ENCODE results near the gene NR4A3.

Gene NR4A3

DNA sequence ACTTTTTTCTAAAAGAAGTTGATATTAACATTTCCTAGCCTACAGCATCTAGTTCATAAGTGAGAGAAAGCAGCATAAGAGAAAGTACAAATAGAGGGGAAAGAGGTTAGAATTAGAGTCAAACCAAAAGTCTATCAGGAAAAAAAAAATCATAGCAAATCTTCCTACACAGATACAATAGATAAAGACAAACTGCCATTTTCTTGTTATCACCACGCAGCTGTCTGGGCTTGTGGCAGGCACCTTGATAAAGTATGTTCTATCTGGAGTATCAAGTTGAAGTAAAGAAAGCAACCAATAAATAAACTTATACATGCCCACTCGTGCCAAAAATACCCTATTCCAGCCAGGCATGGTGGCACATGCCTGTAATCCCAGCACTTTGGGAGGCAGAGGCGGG is 5.3 kb upstream of the NR4A3 start:
- no peak for DNase-seq

DNA sequence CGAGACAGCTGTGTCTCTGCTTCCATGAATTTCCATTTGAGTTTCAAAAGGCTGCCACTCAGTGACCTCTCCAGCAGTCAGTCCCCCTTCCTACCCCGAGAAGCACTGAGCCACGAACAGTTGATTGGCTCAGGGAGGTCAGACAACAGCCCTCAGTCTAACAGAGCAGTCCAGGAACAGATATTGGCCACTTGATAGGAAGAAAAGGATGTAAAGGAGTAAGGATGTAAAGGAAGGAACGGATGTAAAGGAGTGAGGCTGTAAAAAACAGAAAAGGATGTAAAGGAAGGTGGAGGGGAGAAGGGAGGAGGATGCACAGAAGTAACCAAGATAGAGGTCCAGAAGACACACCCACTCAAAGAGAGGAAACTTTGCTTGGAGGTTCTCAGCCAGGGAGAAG is 3.2 kb upstream of the NR4A3 start:
- no peak for DNase-seq

DNA sequence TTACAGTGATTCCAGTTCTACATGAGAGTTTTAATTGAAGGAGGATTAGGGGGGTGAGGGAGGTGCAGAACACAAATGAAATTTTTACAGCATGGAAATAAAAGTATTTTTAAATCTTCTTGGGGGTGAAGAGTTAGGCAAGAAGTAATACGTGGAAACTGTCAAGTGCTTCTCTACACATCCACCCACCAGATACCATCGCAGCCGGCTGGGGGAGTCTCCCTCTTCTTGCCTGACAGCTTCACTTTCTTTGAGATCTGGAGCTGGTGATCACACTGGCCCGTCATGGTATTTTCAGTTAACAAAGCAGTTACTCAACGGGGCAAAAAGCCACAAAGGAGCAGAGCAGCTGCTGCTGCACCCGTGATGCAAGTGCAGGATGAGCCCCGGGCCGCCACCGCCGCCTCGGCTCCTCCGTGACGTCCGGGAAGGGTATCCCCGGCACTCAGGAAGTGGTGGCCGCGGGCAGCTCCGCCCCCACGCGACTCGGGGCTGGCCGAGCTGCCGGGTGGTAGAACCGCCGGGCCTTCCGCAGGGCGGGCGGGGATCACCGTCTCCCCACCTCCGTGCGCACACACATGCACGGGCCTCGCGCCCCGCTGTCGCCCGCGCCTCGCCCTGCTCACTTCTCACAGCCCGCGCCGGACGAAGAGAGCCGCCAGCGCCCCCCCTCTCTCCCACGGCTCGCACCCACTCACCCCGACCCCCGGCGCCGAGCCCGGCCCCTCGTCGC is 2.4 kb upstream of the NR4A3 start:
- peak; percentile 92 for DNase-seq

DNA sequence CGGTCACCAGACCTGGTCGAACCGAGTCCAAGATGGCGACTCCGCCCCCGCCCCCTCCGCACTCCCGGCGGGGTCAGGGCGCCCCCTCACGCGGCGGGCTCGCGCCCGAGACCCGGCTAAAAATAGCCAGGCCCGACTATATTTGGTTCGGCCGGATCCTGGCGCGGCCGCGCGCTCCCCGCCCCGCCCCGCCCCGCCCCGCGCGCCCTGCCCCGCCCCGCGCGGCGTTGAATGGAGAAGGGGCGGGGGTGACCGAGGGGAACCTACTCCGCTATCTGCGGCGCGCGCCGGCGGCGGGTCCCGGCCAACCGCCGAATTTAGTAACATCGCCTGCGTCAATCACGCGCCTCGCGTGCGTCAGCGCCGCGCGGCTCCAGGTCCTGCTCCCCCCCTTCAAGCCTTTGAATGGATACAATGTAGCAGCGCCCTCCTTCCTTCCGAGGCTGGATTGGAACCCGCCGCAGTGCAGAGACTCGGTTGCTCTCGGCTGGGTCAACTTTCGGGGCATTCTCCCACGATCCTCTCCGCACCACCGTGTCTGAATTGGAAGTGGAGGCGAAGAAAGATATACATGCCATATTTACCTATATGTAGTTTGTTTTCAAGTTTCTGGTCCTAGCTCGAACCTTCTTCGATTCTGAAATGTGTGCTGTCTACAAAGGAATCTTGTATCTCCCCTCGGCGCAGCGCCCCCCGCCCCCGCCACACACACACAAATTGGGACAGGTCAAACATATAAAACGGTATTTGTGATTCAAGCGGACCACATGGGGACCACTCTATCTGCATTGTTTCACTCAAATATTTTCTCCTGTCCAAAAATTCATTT is 1.6 kb upstream of the NR4A3 start:
- peak; percentile 92 for DNase-seq

DNA sequence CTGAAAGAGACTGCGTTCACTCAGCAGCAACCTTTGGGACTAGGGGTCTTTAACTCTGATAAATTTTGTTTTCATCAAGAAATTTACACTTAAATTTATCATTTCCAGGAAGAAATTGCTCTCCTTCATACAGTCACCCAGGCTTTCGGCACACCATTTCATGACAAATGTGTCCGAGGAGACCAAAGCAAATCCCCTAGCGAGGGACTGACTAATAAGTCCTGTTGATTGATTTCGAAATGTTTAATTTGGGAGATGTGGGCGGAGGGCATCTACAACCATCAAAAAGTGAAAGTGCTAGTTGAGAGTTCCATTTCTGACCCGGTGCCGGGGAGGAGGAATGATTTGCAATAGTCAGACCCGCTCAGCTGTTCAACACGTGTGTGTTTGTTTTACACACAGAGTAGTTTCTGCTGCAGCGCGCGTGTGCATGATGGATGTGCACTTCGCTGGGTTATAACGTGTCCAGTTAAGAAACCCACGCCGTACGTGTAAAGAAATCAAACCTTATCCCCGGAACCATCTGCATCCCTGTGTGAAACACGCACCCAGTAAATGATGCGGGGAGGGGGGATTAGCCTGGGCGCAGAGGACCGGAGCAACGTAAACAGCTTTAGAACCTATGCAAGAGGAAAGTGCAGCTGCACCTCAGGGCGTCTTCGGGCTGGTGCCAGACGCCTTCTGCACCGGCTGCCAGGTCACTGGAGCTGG is 845 bp upstream of the NR4A3 start:
- DNase-seq, result peak; percentile 45

DNA sequence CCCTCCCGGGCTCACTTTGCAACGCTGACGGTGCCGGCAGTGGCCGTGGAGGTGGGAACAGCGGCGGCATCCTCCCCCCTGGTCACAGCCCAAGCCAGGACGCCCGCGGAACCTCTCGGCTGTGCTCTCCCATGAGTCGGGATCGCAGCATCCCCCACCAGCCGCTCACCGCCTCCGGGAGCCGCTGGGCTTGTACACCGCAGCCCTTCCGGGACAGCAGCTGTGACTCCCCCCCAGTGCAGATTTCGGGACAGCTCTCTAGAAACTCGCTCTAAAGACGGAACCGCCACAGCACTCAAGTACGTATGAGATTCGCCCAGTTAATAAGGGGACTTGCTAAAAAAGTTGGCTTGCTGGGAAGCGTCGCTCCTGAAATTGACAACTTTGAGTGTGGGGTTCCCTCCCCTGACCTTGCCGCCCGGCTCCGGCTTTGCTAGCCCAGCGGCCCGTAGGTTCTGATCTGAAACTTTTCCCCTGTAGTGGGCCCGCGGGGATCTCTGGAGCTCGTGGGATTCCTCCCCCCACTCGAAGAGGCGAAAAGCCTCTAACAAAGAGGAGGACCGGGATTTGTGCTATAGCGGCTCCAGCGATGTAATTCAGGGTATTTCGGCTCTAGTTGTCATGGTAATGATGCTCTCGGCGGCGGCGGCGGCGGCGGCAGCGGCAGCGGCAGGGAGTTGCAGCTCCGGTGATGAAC is 572 bp downstream of the NR4A3 start:
- DNase-seq, result peak; percentile 44

DNA sequence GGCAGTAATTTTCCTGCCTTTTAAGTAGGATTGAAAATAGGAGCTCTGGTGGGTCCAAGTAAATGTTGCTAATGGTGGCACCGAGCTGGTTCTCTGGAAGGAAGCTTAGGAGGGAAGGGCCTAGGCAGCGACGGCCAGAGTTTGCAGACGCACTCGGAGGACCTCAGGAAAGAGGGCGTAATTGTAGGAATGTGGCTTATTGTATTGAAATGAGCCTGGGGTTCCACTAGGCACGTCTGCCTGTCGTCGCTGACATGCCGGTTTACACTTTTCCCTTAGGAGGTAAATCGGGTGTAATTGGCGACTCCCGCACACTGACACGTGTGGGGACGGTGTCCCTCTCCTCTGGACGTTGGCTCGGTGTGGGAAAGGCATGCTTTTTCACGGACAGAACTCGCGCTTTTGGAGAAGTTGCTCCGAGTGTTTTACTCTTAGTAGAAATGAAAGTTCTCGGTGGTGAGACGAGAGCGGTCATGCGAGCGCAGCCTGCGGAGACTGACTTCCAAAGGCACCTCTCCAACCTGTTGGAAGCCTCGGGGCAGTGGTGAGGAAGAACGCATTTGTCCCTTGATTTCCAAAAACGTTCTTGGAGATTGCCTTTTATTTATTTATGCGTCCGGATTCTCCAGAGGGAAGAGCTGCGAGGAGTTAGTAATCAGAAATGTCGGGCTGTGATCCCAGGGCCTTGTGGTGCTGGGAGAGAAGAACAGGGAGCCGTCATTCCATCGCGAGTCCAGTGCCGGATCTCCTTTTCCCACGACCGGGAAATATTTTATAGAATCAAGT is 1.3 kb downstream of the NR4A3 start:
- no peak for DNase-seq

DNA sequence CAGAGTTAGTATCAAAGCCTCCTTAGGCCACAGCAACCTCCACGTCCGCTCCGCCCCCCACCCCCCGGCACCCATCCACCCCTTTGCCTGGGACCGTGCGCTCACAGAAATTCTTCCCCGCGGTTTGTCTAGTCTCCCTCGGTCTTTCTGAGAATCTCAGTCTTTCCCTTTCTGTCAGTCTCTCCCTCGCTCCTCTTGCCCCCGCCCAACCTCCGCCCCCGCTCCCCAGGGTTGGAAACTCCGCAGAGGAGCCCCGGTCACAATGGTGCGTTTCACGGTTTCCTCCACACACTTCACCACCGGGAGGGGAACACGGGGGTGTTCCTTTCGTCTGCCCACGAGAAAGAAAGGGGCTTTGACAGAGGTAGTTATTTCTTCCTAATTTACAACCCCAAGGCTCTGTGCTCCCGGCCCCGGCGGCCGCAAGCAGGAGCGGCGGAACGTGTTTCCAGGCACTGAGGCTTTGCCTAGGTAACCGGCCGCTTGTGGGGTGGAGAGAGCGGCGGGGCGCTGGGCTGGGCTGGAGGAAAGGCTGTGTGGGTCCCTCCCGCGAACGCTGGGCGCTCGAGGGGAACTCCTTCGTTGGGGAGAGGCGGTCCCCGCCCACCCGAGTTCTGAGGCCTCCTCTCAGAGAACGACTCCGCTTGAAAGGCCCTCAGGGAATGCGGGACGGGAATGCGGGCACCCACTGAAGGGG is 2.1 kb downstream of the NR4A3 start:
- DNase-seq, result peak; percentile 41

DNA sequence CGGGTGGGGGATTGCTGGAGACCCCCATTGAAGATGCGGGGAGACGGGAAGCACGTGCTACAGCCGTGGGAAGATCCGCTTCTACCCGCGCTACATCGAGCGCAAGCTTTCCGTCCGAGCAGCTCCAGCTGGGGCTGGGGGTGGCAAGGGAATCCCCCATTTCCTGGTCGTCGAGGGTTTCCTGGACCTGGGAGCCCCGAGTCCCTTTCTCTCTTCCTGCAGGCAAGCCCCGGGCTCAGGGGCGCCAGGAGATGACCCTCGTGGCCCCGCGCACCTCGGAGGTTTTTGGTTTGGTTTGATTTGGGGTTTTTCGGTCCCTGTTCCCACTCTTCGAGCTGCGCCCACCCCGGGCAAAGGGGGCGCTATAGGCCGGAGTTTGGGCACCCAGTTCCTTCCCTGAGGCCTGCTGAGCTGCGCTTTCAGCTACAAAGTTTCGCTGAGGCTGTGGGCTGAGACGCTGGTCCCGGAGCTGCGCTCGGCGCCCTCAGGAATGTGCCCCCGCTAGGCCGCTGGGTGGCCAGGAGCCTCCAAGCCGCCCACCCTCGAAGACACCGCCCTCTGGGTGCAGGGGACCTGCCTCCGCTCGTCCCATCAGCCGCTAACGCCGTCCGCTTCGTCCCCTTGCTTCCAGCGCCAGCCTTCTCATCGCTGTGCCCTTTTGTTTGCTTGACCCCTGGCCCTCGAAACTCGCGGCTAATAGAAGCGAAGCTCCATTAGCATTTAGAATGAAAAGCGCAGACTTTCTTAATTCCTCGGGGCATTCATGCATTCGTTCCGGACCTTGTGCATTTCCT is 2.9 kb downstream of the NR4A3 start:
- peak; percentile 59 for DNase-seq

DNA sequence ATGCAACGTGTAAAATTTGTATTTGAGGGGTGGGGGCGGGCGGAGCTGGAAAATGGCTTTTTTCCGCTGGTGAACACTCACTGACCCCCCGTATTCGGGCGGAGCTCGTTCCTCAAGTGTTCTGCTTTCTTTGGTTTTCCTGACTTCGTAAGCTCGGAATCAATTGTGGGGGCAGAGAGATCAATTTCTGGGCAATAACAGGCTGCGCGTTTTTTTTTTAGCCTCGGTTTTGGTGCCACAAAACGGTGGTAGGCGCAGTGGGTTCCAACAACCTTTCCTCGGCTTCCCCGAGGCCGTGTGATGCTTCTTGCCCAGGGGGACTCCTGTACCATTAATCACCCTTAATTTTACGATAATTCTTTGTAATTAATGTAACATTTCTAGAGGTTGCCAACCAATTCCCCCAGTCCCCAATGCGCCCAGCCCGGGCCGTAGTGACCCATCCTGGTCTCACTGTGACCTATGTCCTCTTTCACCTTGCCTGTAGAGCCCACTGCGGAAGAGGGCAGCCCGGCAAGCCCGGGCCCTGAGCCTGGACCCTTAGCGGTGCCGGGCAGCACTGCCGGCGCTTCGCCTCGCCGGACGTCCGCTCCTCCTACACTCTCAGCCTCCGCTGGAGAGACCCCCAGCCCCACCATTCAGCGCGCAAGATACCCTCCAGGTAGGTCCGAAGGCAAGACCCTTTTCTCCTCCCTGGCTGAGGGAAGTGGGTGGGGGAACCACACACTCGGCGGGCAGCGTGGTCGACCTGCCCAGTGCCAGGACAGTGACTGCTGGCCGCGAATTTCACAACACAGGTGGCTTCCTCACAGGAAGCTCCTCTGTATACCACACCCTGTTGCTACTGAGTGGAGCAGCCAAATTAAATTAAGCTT is 3.7 kb downstream of the NR4A3 start:
- no peak for DNase-seq

DNA sequence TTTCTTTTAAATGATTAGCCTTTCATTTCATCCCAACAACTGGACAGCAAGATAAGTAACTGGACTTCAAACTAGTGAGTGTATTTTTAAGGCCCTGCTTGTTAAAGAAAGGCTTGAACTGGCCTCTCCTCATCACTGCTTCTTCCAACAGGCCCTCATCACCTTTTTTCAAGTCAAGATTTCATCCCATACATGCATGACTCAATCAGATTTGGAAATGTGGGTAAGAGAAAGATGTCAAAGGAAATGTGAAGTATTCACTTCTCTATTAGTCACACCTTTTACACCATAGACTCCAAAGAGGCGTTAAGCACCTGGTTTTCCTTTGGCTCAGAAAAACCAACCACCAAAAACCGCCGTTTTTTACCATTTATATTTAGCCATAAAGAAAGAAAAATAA is 4.9 kb downstream of the NR4A3 start:
- no peak for DNase-seq

DNA sequence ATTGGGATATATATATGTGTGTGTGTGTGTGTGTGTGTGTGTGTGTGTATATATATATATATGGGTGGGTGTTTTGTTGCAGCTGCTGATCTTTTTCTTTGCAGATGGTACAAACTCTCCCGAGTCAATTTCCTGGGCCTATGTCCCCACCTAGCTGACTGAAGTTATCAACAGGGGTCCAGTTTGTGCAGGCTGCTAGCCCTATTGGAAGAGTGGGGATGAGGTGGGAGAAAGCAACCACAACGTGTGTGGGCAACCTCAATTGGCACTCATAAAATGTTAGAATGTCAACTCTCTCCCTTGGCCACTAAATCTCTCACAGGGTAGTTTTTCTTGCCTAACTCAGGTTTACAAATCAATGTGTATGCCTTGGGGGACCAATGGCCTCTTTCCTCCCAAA is 5.6 kb downstream of the NR4A3 start:
- DNase-seq, result no peak

DNA sequence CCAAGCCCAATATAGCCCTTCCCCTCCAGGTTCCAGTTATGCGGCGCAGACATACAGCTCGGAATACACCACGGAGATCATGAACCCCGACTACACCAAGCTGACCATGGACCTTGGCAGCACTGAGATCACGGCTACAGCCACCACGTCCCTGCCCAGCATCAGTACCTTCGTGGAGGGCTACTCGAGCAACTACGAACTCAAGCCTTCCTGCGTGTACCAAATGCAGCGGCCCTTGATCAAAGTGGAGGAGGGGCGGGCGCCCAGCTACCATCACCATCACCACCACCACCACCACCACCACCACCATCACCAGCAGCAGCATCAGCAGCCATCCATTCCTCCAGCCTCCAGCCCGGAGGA is 6.3 kb downstream of the NR4A3 start:
- no peak for DNase-seq

DNA sequence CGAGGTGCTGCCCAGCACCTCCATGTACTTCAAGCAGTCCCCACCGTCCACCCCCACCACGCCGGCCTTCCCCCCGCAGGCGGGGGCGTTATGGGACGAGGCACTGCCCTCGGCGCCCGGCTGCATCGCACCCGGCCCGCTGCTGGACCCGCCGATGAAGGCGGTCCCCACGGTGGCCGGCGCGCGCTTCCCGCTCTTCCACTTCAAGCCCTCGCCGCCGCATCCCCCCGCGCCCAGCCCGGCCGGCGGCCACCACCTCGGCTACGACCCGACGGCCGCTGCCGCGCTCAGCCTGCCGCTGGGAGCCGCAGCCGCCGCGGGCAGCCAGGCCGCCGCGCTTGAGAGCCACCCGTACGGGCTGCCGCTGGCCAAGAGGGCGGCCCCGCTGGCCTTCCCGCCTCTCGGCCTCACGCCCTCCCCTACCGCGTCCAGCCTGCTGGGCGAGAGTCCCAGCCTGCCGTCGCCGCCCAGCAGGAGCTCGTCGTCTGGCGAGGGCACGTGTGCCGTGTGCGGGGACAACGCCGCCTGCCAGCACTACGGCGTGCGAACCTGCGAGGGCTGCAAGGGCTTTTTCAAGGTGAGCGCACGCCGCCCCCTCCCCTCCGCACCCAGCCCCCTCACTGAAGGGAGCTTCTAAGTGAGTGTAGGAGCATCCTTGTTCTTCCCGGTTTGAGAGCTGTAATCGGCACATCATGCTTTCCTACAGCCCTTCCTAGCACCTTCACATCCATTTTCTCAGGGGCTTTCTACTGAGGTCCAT is 6.9 kb downstream of the NR4A3 start:
- DNase-seq, result no peak

DNA sequence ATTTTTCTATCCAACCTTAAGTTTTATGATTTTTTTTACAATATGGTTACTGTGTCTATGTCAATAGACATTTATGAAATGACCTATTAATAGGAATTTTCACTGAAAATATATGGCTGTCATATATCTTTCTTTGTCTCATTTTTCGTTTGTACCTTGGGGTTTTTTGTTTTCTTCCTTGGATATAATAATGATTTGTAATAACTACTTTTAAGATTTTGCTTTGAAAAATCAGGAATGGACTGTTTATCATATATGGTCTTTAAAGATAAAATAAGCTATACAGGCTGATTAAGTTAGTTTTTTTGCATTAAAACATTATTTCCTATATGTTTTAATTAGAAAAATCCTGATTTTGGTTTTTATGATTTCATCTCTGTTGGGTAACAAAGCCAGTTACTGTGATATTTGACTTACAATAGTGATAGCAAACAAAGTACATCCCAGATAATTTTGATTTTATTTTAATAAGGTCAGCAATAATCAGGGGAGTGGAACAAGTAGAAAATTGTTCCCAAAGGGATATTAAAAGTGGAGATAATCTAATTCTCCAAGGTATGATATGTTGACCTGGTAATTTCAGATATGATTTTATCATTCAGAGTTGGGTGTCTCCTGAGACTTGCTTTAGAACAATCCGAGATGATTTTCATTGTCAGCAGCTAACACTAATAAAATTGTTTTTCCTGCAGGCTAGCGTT is 10.3 kb downstream of the NR4A3 start:
- no peak for DNase-seq

DNA sequence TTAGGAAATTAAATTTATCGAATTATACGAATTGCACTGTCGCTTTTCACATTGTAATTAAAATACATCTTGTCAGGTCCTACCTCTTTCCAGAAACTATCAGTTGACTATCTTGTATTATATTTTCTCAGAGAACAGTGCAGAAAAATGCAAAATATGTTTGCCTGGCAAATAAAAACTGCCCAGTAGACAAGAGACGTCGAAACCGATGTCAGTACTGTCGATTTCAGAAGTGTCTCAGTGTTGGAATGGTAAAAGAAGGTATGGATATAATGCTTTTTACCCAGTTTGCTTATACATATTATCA is 10.8 kb downstream of the NR4A3 start:
- no peak for DNase-seq

DNA sequence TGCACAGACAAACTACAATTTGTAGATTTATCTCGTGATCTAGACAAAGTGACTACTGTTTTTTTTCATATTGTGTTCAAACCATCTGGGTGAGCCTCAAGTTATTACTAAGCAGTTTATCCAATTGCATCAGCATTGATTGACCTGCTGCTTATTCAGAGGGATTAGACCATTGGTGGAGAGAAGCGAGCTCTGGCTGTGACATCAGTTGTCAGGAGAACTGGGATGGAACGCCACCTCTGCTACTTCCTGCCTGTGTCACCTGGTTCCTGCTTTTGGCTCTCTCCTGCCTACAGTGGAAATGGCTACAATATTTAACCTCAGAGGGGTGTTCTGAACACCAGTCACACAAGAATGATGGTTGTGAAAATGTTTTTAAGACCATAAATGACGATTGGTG is 12.1 kb downstream of the NR4A3 start:
- DNase-seq, result no peak

DNA sequence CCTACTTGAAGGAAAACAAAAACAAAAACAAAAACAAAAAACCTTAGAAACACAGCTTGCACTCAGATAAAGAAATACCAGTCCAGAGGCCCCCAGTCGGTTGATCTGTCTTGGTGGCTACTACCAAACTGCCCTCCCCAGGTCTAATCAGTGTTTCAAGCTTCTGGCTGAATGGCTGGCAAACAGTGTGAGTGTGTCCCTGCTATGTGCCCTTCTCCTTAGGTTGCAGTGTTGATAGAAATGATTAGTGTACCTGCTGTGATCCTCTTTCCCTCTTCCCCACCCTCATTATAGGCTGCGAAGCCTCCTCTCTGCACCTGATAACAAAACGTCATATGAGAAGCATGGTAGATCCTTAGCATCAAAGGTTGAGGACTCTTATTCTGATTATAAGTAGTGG is 12.8 kb downstream of the NR4A3 start:
- DNase-seq, result no peak

DNA sequence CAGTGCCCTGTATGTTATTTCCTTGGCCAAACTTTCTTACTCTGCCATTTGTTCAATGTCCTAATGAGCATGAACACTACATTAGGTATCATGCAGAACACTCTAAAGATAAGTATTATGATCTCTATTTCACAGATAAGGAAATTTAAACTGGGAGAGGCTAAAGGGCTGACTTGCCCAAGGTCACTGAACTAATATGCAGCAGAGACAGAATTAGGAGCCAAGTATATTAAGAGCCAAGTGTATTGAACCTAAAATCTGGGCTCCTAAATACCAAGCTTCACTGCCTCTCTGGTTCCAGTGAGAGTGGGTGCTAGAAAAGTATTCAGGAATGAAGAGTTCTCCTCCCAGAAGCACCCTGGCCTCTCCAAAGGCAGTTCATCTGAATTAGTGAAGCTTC is 13.5 kb downstream of the NR4A3 start:
- DNase-seq, result no peak

All from effector CD4-positive, alpha-beta T cell (primary cell).